Natural killer cell (primary cell): ENCODE measurements around the gene DAD1. TPM values are rescaled to one million over a fixed set of nuclear protein-coding genes. Genes with fewer than 3 reads are reported as not detected.

Source experiments
- ATAC-seq, 3 donors: fragments of 150-1000 bp in 2 of 3; fragments of 200-7000 bp in 1 of 3; cut with Tn5 transposase; 1 replicate in 1 of 3; 2 replicates in 2 of 3; pipeline ENCODE4 v1.10.0; 2021; ENCODE audit warnings: mild to moderate bottlenecking in 2 of 3, moderate library complexity in 2 of 3
- DNase-seq, 2 donors: peaks; one replicate each; pipeline versions ENCODE4 v3.0.0 to v3.0.0-alpha.2; 2013 to 2021; ENCODE audit warnings: mixed read lengths in 1 of 2
- H3K27ac ChIP-seq: one replicate; pipeline ENCODE4 v1.5.1; 2013; ENCODE audit warnings: mild to moderate bottlenecking, low read length
- H3K27me3 ChIP-seq: one replicate; pipeline ENCODE4 v1.6.1; 2013; ENCODE audit warnings: low read length; ENCODE audit not compliant: control insufficient read depth, insufficient read depth
- H3K36me3 ChIP-seq: one replicate; pipeline ENCODE4 v1.6.1; 2013; ENCODE audit warnings: low read length; ENCODE audit not compliant: control insufficient read depth, insufficient read depth
- H3K4me1 ChIP-seq: one replicate; pipeline ENCODE4 v1.6.1; 2013; ENCODE audit warnings: low read length; ENCODE audit not compliant: control insufficient read depth, insufficient read depth
- H3K4me3 ChIP-seq: one replicate; pipeline ENCODE4 v1.5.1; 2013; ENCODE audit warnings: low read length
- H3K9me3 ChIP-seq: one replicate; pipeline ENCODE4 v1.6.1; 2013; ENCODE audit warnings: low read length; ENCODE audit not compliant: control insufficient read depth, insufficient read depth
- H3K27ac Mint-ChIP-seq, 2 donors: one replicate each; pipeline ENCODE4 v1.8.0; 2022; ENCODE audit warnings: mild to moderate bottlenecking in 2 of 2, mixed read lengths in 2 of 2, moderate library complexity in 1 of 2
- H3K27me3 Mint-ChIP-seq, 2 donors: one replicate each; pipeline ENCODE4 v1.8.0; 2022; ENCODE audit warnings: low read depth in 2 of 2, mixed read lengths in 2 of 2
- H3K36me3 Mint-ChIP-seq: one replicate; pipeline ENCODE4 v1.8.0; 2022; ENCODE audit warnings: mixed read lengths
- H3K4me1 Mint-ChIP-seq, 2 donors: one replicate each; pipeline ENCODE4 v1.8.0; 2022; ENCODE audit warnings: mixed read lengths in 2 of 2
- H3K4me3 Mint-ChIP-seq: one replicate; pipeline ENCODE4 v1.8.0; 2022; ENCODE audit warnings: mild to moderate bottlenecking, moderate library complexity, mixed read lengths
- H3K9me3 Mint-ChIP-seq, 2 donors: one replicate each; pipeline ENCODE4 v1.8.0; 2022; ENCODE audit warnings: mixed read lengths in 2 of 2
- CTCF ChIP-seq: fragments of 200-600 bp; IDR thresholded peaks from one replicate; pipeline ENCODE4 v1.8.0; 2022; ENCODE audit warnings: antibody characterized with exemption
- WGBS: methylation state at CpG from one replicate; pipeline ENCODE4 v1.1.7; 2013; ENCODE audit warnings: missing lambda C conversion rate; ENCODE audit not compliant: insufficient coverage; 5-methylcytosine and 5-hydroxymethylcytosine counted together
- intact Hi-C: fragments of 100-400 bp; cut with micrococcal nuclease; formaldehyde crosslinking; loops from one replicate; pipeline ENCODE4 v1.14.2; 2022
- total RNA-seq, 4 donors: library from RNA; stranded (reverse); fragments of 120-200 nt in 1 of 4; gene quantifications; one replicate each; pipeline versions ENCODE4 v1.2.3 to v1.2.4, GENCODE V29; 2013 to 2022

The DAD1 gene
- total RNA-seq, 3 donors from 2014 or later (not counting 1 experiment from before 2014, with no cell fraction given) = 79.5 to 97.9 (median 92.8) TPM

- Histone ChIP-seq H3K9me3 (no peaks in the 10 kb centered on the region), H3K27me3 (no peaks in the 10 kb centered on the region), H3K4me3 (no peak overlapping the region), H3K36me3 (peaks cover 16% of the 10 kb centered on the region), H3K27ac (peak overlapping the region; percentile 97), H3K4me1 (peaks cover 88% of the 10 kb centered on the region)
- peaks cover 77 to 90% of the 10 kb centered on the region in 2 donors for H3K4me1 Mint-ChIP-seq
- intact Hi-C loops = no loop called here
- peaks cover 9% of the 10 kb centered on the region for H3K36me3 Mint-ChIP-seq
- H3K27ac Mint-ChIP-seq = peak overlapping the region; percentile 98 to 100
- peak in 1 of 2 donors; percentile 35 for DNase-seq
- peaks cover 0 to 4% of the 10 kb centered on the region in 2 donors for H3K27me3 Mint-ChIP-seq
- H3K9me3 Mint-ChIP-seq = no peaks in the 10 kb centered on the region
- H3K4me3 Mint-ChIP-seq = no peak overlapping the region
- WGBS = 93% methylated on average over 1 of the region's 2 CpGs
- ATAC-seq = no peak
- no peak for TF ChIP-seq CTCF
Observed at GRCh38 chr14:22552827-22553076, 36.3 kb downstream of the DAD1 start.

- H3K27ac ChIP-seq = peak overlapping the region; percentile 97
- intact Hi-C loops = no loop called here
- WGBS = 79% methylated on average over 13 of the region's 13 CpGs
- DNase-seq (peak in 1 of 2 donors; percentile 48), ATAC-seq (no peak)
- H3K4me3 ChIP-seq = no peak overlapping the region
- no peaks in the 10 kb centered on the region for H3K9me3 ChIP-seq
- TF ChIP-seq CTCF = no peak
- H3K36me3 Mint-ChIP-seq = peaks cover 9% of the 10 kb centered on the region
- peaks cover 0 to 4% of the 10 kb centered on the region in 2 donors for H3K27me3 Mint-ChIP-seq
- H3K9me3 Mint-ChIP-seq = no peaks in the 10 kb centered on the region
- peaks cover 85% of the 10 kb centered on the region for H3K4me1 ChIP-seq
- H3K4me3 Mint-ChIP-seq = peak overlapping the region; percentile 23
- H3K4me1 Mint-ChIP-seq = peaks cover 71 to 84% of the 10 kb centered on the region in 2 donors
- no peaks in the 10 kb centered on the region for H3K27me3 ChIP-seq
- H3K36me3 ChIP-seq = peaks cover 21% of the 10 kb centered on the region
- H3K27ac Mint-ChIP-seq = peak overlapping the region; percentile 98 to 100
Observed at GRCh38 chr14:22552001-22552826, 36.8 kb downstream of the DAD1 start.

GRCh38 chr14:22551605-22551997 is 37.4 kb downstream of the DAD1 start:
- H3K36me3 Mint-ChIP-seq = peaks cover 9% of the 10 kb centered on the region

More at GRCh38 chr14:22551605-22551997, 37.4 kb downstream of the DAD1 start:
- WGBS = 40% methylated on average over 4 of the region's 5 CpGs
- peak overlapping the region; percentile 23 for H3K4me3 Mint-ChIP-seq
- peaks cover 21% of the 10 kb centered on the region for H3K36me3 ChIP-seq
- no peaks in the 10 kb centered on the region for H3K9me3 ChIP-seq
- H3K27me3 ChIP-seq = no peaks in the 10 kb centered on the region
- peaks cover 85% of the 10 kb centered on the region for H3K4me1 ChIP-seq
- intact Hi-C loops = no loop called here
- H3K27ac ChIP-seq = peak overlapping the region; percentile 97
- no peaks in the 10 kb centered on the region for H3K9me3 Mint-ChIP-seq
- H3K27ac Mint-ChIP-seq = peak overlapping the region; percentile 98 to 100
- TF ChIP-seq CTCF = no peak
- peaks cover 67 to 78% of the 10 kb centered on the region in 2 donors for H3K4me1 Mint-ChIP-seq
- H3K4me3 ChIP-seq = no peak overlapping the region
- ATAC-seq (no peak), DNase-seq (peak in 1 of 2 donors; percentile 58)
- H3K27me3 Mint-ChIP-seq = peaks cover 0 to 4% of the 10 kb centered on the region in 2 donors
